COLO668 (cell line): Measurements from ENCODE around the gene SNRPE.
"Not testable (repeated sequence)": the region's sequence is repeated elsewhere in the genome, so short reads cannot be mapped to it uniquely, and the experiment has no call there.

ENCODE experiments used
- DNase-seq: peaks from one replicate; lab custom pipeline; 2025; ENCODE audit not compliant: unreplicated experiment; lab: John Stamatoyannopoulos, UW

SNRPE gene

GRCh38 chr1:203861379-203862184, at the start of gene SNRPE:
TSS of gene SNRPE (plus strand) at chr1:203861599. CDS start at chr1:203861660, 61 bp downstream.
- DNase-seq = peak; percentile 98

- DNase-seq = no peak
These were observed 47.6 kb upstream of the SNRPE start for GRCh38 chr1:203813581-203814341.

- DNase-seq = no peak
These were observed 43.0 kb upstream of the SNRPE start for GRCh38 chr1:203818399-203818798.

- DNase-seq = no peak
These were observed 38.1 kb upstream of the SNRPE start for GRCh38 chr1:203823306-203823705.

GRCh38 chr1:203826175-203826574, 35.2 kb upstream of the SNRPE start:
- DNase-seq = no peak

GRCh38 chr1:203828002-203828401, 33.4 kb upstream of the SNRPE start:
- DNase-seq = no peak

- DNase-seq = no peak
These were observed 32.9 kb upstream of the SNRPE start for GRCh38 chr1:203828503-203828902.

- DNase-seq = not testable (repeated sequence)
These were observed 32.2 kb upstream of the SNRPE start for GRCh38 chr1:203829247-203829646.

- no peak for DNase-seq
These were observed 25.9 kb upstream of the SNRPE start for GRCh38 chr1:203835476-203835875.

- DNase-seq = no peak
These were observed 22.3 kb upstream of the SNRPE start for GRCh38 chr1:203839081-203839480.

- no peak for DNase-seq
These were observed 21.1 kb upstream of the SNRPE start for GRCh38 chr1:203840208-203840808.

GRCh38 chr1:203842559-203842876, 18.9 kb upstream of the SNRPE start:
- no peak for DNase-seq

GRCh38 chr1:203843435-203843834, 18.0 kb upstream of the SNRPE start:
- DNase-seq = no peak

GRCh38 chr1:203853112-203853511, 8.3 kb upstream of the SNRPE start:
- not testable (repeated sequence) for DNase-seq

GRCh38 chr1:203858055-203858454, 3.3 kb upstream of the SNRPE start:
- DNase-seq = no peak

- no peak for DNase-seq
These were observed 2.4 kb upstream of the SNRPE start for GRCh38 chr1:203858975-203859374.

- no peak for DNase-seq
These were observed 888 bp upstream of the SNRPE start for GRCh38 chr1:203860396-203861025.

- DNase-seq = no peak
These were observed 6.4 kb downstream of the SNRPE start for GRCh38 chr1:203867802-203868201.

- DNase-seq = no peak
These were observed 8.8 kb downstream of the SNRPE start for GRCh38 chr1:203870245-203870644.

- DNase-seq = peak; percentile 19
These were observed 9.9 kb downstream of the SNRPE start for GRCh38 chr1:203871114-203871880.

GRCh38 chr1:203873094-203873493, 11.7 kb downstream of the SNRPE start:
- DNase-seq = no peak
